Fibroblast of skin of left biceps (primary cell): ENCODE data around the gene MIOX.

Experiments
- DNase-seq, 2 experiments: peaks; one replicate each; pipeline ENCODE4 v3.0.0-alpha.2; 2013; ENCODE audit warnings: low read depth in 2 of 2

Gene MIOX

DNA sequence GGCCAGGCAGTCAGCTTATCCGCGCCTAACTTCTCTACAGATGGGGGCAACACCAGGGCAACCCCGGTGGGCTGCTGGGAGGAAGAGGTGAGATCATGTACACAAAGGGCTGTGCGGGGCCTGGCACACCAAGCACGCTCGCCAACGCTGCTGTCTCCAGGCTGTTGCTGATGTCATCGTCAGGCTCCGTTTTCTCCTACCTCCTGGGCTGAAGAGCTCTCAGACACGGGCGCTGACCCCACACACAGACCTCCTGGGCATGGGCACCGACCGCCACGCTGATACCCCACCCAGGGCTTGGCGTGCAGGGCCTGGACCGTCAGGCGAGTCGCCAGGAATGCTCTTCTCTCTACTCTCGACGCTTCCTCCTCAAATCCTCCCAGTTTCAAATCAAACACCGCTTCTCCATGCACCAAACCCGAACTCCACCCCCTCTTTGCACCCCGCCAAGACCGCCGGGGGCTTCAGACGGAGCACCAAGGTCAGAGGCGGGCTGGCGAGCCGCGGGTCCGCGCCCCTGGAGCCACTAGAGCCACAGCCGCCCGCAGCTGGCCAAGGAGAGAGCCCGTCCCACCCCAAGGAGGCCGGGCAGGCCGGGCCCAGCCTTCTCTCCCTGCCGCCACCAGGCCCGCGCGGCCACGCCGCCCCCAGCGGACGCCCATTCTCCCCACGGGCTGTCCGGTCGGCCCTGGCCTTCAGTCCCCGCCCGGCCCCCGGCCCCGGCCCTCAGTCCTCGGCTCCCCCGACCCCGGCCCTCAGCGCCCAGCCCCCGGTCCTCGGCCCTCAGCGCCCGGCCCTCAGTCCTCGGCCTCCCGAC lies 12.6 kb upstream of the MIOX start:
- no peak for DNase-seq

GRCh38 chr22:50474710-50475651 lies 11.7 kb upstream of the MIOX start, which contains the start of gene SBF1:
Gene SBF1, minus strand, starts transcription at chr22:50475035. Its CDS starts 195 bp downstream, at chr22:50474840.
- peak; percentile 56 to 57 for DNase-seq

- no peak for DNase-seq
These were observed 11.0 kb upstream of the MIOX start for GRCh38 chr22:50475652-50476002.

GRCh38 chr22:50476868-50477267 lies 9.8 kb upstream of the MIOX start:
- no peak for DNase-seq

DNA sequence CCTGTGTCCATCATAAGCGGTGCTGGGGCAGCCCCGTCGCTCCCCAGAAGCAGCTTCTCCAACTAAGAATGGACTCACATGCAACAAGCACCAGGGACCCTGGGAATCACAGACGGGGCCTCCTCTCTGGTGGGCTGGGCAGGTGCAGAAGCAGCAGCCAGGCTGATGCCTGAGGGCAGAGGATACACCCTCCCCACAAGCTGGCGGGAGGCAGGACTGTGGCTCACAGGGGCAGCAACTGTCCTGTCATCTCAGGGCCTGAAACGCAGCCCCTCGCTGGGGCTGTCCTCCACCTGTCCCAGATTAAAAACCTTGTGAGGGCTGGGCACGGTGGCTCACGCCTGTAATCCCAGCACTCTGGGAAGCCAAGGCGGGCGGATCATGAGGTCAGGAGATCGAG lies 8.7 kb upstream of the MIOX start:
- no peak for DNase-seq

DNA sequence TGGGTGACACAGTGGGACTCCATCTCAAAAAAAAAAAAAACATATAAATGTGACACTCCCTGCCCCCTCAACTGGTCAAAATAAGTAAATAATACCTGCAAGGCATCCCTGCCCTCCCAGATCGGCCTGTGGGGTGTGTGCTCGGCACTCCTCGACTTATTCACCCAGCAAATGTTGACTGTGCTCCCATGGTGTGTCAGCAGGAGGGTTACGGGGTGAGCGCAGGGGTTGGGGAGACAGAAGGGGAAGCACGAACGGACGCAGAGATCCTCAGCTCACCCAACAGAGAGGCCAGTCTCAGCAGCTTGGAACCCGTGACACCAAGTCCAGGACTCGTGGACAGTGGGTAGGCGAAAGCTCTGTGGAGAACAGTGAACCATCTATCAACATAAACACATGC lies 6.9 kb upstream of the MIOX start:
- DNase-seq: no peak

DNA sequence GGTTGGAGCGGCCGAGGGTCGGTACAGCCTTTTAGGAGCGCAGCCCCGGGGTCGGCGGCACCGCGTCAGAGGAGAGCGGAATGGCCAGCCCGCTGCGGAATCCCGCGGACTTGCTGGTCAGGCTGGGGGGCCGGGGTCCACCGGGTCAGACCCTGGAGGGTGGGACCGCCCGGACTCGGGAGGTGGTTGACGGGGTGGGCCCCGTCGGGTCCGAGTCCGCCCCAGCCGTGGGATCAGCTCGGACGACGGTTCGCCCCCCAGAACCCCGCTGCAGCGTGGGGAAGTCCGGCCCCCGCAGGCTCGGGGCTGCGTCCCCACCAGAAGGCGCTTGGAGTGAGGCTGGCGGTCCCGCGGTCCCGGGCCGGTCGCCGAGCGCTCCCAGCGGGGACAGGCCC lies 5.6 kb upstream of the MIOX start:
- no peak for DNase-seq

DNA sequence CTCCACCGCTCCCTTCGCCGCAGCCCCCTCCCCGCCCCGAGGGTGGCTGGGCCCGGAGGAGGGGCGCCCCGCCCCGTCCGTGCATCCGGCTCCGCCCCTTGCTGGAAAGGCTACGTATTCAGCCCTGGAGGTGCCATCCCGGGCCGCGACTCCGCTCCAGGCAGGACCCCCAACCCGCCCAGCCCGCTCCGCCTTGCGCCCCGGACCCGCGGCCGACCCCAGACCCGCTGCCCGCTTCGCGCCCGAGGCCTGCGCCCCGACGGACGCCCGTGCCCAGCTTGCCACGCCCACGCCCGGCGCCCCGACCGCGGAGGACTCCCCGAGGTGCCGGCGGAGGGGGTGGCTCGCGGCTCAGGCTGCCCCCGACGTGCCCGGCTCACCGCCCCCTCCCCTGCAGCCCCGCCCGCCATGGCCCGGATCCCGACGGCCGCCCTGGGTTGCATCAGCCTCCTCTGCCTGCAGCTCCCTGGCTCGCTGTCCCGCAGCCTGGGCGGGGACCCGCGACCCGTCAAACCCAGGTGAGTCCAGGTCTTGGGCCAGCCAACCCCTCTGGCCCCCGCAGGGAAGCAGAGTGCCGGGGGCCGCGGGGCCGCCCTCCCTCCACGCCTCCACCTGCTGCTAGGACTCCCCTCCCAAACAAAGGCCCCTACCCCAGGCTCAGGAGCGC lies 5.1 kb upstream of the MIOX start, which contains the start of gene ADM2:
Gene ADM2 (plus strand): TSS at position 104 of the 667 bp plus-strand sequence. CDS start 305 bp downstream, at position 409.
- DNase-seq: no peak

DNA sequence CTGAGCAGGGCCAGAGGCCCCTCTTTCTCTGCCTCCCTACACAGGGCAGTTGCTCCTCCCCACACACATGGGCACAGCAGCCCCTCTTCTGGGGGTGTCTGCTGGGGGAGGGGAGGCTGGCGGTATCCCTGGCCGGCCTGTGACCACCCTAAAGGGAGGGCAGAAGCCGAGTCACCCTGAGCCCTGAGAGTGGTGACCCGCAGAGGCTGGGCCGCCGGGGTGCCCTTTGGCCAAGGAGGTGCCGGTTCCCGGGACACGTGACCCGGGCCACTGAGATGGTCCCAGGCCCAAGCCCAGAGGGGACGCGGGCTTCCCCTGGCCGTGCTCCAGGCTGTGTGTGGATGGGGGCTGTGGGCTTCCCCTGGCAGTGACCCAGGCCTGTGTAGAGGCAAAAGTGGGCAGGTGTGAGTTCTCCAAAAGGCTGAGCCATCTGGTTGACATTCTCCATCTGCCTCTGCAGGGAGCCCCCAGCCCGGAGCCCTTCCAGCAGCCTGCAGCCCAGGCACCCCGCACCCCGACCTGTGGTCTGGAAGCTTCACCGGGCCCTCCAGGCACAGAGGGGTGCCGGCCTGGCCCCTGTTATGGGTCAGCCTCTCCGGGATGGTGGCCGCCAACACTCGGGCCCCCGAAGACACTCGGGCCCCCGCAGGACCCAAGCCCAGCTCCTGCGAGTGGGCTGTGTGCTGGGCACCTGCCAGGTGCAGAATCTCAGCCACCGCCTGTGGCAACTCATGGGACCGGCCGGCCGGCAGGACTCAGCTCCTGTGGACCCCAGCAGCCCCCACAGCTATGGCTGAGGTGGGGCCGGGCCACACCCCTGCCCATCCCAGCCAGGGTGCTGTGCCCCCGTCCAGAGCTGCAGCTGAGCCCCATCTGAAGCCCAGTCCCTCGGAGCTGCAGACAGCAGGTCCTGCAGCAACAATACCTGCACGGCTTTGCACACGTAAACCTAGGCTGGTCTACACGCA lies 4.3 kb upstream of the MIOX start:
- DNase-seq: no peak

DNA sequence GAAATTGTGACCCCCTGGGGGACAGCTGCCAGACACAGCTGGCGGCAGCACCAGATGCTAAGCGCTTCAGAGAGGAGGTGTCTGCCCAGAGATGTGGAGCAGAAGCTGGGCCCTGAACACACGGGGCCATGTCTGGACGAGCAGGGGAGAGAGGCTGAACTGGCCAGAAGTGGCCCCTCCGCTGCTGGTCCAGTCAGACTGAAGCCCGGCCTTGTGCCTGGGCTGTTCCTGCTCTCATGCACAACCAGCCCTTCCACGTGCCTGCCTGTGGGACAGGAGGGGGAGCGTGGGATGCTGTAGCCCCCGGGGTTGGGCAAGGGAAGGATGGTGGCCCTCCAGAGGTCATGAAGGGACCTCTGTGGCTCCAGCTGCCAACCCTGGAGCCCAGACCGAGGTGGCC lies 3.6 kb upstream of the MIOX start:
- no peak for DNase-seq

GRCh38 chr22:50483556-50483955 lies 3.1 kb upstream of the MIOX start:
- no peak for DNase-seq

DNA sequence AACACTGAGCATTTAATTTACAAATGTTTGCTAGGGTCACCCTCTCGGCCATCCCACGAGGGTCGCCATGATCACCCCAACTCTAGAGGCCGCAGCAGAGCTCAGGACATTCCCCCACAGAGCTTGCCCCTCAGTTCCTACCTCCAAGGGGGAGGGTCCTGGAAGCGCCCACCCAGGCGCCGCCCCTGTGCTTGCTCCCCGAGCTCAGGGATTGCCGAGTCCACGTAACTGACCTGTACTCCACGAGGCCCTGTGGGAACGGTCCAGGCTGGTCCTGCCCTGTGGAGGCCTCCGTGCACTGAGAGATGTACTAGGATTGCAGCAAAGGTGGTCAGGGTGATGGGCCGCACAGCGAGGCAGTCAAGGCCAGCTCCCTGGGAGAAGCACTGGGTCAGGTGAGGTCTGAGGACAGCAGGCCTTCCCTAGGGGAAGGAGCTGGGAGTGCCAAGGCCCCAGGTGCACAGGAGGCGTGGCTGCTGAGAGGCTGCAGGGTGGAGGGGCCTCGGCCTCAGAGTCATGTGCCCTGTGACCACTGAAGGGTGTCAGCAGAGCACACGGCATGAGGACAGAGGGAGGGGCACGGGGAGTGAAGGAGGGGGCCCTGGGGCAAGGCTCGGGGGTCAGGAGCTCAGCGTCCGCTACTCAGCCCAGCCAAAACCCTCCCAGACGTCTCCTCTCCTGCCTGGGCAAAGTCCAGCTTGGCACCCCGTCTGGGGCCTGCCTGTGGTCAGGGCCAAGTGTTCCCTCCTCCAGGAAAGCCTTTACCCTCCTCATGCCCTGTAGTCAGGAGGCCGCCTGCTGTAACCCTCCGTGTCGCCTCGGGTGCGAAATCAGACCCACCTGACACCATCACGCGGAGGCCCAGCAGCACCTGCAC lies 2.4 kb upstream of the MIOX start:
- no peak for DNase-seq

GRCh38 chr22:50485221-50486131 lies 1.2 kb upstream of the MIOX start:
- no peak for DNase-seq

DNA sequence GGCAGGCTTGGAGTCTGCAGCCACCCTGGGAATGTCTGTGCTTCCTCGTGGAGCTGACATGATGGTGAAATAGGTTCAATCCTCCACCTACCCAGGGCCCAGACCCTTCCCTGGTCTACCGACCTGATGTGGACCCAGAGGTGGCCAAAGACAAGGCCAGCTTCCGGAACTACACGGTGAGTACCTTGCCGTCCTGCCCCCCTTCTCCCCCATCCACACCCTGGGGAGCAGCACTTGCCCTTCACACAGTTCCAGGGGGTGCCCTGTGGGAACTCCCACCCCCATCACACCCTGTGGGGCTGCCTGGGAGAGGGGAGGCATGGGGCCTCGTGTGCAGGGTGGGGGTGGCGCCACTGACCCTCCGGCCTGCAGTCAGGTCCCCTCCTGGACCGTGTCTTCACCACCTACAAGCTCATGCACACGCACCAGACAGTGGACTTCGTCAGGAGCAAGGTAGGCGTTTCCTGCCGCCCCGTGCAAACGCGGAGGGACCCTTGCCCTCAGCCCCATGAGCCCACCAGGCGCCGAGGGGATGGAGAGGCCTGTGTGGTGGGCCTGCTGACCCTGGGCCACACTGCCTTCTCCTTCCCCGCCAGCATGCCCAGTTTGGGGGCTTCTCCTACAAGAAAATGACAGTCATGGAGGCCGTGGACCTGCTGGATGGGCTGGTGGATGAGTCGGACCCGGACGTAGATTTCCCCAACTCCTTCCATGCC lies 789 bp downstream of the MIOX start:
- no peak for DNase-seq

- DNase-seq: no peak
These were observed 1.5 kb downstream of the MIOX start for GRCh38 chr22:50488006-50488677.

DNA sequence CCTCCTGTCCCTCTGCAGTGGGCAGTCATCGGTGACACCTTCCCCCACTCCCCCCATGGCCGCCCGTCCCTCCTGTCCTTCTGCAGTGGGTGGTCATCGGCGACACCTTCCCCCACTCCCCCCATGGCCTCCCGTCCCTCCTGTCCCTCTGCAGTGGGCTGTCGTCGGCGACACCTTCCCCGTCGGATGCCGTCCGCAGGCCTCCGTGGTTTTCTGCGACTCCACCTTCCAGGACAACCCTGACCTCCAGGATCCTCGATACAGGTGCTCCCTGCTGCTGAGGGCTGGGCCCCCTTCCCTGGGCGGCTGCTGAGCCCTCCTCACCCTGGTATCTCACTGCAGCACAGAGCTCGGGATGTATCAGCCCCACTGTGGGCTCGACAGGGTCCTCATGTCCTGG lies 2.2 kb downstream of the MIOX start:
- DNase-seq: no peak

DNA sequence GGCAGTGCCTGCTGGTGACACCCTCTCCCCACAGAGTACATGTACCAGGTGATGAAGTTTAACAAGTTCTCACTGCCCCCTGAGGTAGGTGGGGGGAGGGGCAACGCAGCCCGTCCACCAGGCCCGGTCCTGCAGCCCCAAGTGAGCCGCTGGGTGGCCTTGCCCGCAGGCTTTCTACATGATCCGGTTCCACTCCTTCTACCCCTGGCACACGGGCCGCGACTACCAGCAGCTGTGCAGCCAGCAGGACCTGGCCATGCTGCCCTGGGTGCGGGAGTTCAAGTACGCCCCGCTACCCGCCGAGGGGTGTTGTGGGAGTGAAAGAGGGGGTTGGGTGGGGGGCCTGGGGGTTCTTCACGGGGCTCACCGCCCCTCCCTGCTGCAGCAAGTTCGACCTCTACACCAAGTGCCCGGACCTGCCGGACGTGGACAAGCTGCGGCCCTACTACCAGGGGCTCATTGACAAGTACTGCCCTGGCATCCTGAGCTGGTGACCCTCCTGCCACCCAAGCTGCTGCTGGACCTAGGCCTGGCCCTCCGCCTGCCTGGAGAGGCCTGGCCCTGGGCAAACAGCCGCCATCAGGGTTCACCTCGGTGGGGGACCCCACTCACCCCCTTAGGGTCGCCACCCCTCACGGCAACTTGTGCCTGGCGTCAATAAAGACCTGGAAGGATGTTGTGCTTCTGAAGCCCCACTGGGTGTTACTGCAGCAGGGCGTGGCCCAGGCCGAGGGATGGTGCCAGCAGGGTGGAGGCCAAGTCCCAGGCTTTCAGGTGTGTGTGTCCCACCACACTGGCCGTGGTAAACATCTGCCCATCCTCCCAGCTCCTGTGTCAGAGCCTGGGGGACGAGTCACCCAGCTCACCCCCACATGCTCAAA lies 2.9 kb downstream of the MIOX start:
- DNase-seq: no peak
